ENCODE data around the gene LRRC1.

LRRC1 gene

DNA sequence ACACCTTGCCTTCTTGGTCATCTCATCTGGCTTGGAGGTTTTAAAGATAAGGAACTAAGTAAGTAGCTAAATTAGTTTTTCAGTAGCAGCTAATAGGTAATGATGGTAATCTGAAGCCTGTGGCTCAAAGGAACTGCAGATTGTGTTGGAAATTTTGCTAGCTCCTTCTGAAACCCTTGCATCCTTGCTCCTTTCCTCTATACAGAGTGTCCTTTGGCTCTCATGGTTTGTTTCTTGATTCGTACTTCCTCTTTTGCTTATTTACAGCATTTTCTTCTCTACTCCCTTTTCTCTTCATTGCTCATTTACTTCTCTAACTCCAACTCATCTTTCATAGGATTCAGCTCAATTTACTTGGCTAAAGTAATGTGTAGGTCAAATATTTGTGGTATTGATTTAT is 19.0 kb downstream of the LRRC1 start:
- H3K4me3 ChIP-seq (ENCODE audit: low read depth, low read length): no peak overlapping the region

DNA sequence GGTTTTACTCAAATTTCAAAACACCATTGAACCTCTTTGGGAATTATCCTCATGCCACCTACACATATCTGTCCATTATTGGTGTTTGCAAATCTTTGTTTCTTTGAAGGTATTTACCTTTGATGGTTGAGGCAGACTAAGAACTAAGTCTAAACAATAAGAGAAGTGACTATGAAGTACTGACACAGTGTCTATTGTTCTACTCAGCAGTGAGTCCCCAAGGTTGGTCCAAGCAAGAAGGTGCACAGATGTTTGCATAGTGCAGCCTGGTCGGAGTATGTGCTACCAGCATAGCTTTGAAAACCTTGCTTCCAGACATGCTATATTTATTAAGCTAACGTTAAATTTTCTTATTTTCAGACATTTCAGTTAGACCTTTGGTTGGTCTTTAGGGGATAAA is 19.5 kb downstream of the LRRC1 start:
- no peak overlapping the region for H3K4me3 ChIP-seq (ENCODE audit: low read depth, low read length)

DNA sequence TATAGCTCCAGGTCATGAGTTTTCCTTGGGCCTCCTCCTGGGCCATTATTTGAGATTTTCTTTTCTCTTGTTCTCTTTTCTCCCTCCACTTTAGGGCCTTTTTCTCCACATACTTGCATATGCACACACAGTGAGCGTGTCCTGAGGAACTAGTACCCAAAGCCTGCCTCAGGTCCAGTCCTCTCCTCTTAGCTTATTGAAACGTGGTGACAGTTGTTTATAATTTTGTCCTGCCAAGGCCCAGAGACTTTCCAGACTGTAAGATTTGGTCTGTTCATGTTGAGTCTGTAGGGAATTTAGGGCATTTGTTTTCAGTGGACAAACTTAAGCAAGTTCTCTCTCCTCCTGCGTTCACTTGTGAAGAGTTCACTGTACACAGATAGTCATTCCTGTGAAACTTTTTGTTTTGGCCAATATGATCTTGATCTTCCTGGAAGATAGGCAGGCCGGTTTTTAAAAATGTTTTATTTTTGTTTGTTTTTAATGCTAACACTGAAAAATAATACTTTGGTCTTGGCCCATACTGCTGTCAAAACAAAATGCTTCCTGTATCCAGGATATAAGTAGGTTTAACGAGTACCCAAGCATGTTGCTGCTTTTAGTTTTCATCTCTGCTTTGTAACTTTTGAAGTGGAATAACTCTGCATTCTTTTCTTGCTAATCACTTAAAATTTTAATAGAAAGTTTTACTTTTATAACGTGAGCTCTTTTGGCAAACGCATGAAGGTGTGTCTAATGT is 20.7 kb downstream of the LRRC1 start:
- H3K4me3 ChIP-seq (ENCODE audit: low read depth, low read length): no peak overlapping the region

DNA sequence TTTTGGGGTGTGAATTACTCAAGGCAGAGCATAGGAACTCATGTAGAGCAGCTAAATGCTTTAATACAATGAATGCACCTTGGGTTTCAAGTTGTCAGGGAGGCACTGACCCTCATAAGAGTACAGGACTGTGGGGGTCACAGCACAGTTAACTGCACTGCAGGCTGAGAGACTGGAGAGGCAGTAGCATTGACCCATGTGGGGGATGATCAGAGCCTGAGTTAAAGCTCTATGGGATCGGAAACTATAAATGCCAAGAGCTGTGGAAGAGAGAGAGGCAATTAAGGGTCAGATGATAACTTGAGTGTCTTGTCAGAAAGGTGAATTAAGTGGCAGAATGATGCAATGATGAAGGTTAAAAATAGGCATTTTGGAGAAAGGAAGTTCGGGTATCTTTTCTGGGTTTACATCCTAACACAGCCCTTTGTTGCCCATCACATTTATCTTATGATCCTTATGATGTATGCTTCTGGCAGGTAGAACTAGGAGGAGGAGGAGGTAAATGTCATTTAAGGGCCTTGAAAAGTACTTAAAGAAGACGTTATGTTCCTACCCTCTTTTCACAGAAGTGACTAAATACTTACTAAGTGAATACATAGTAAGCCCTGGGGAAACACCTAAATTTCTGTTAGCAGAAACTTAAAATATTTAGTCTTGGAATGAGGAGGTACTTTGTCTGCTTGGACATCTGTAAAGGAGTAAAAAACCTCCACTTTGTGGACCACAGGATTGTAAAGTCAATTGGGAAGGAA is 24.2 kb downstream of the LRRC1 start:
- H3K4me3 ChIP-seq (ENCODE audit: low read depth, low read length): no peak overlapping the region

DNA sequence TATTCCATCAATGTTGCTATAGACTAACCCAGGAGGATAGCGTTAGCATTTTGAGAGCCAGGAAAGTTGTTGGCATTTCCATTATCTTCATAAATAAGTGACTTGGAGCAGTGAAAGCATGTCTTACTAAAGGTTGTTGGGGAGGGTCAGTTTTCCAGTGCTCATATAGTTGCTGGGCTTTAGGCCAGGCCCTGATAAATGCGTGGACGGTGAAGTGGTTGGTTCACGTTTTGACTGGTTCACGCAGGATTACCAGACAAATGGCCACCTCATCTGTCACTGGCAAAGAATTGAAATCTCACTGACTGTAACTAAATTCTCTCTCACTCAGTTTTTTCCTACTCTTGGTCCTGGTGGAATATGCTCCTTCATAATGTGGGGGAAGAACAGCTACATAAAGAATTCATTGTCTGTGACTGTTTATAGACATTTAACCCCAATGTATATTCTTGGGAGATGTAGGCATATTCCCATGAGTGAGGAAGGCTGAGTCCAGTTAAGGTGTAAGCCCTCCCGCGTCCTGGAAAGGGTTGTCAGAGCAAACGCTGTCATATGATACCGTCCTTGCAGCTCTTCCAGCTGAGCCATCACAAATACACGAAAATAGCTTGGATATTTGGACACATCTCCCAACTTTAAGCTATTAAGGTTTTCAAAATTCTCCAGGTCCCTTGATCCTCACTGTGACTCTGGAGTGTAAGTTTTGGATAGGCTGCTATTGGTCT is 27.8 kb downstream of the LRRC1 start:
- no peak overlapping the region for H3K4me3 ChIP-seq (ENCODE audit: low read depth, low read length)

DNA sequence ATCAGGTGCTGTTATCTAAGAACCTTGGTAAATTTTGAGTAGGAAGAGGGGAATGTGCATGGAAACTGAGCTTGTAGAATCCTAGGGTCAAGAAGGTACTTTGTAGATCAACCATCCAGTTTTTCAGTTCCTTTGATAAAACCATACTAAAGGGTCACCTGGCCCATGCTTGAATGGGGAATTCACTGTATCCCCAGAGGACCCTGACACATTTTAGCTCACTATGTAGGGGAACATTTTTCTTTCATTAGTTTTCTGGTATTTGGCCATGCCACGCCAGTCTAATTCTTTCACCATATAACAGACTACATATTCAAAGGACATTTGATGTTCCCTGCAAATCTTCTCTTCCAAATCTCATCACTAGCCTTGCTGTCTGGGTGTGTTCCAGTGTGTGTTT is 29.9 kb downstream of the LRRC1 start:
- no peak overlapping the region for H3K4me3 ChIP-seq (ENCODE audit: low read depth, low read length)

DNA sequence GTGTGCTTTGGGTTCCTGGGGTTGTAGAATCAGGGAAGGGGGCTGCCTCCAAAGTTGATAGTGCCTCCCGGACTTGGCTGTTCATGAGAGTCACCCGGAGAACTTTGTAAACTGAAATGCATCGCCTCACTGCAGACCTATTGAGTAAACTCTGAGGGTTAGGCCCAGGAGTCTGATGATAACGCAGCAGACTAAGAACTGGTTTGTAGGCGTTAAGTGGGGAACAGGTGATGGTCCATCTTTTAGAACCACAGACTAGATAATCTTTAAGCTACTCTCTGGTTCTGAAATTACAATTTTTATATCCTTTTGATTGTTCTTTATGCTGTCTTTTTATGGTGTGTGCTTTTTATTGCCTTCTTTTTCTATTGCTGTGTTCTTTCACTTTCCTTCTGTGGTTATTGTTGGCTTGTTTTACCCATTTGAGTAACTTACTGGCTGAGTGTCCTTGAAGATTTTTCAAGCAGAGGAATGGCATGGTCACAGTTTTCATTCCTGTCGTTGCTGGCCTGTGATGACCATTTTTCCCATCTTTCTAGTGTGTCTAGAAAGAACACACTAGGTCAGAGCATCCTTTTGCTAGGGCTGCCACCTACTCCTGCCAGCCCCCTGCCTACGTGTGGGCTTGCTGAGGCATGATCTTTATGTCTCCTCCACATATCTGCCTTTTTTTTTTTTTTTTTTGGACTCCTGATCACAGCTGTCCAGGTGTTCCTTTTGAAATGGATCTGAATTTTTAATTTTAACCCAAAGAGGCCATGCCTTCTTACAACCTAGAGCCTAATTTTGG is 30.9 kb downstream of the LRRC1 start:
- H3K4me3 ChIP-seq (ENCODE audit: low read depth, low read length): no peak overlapping the region

DNA sequence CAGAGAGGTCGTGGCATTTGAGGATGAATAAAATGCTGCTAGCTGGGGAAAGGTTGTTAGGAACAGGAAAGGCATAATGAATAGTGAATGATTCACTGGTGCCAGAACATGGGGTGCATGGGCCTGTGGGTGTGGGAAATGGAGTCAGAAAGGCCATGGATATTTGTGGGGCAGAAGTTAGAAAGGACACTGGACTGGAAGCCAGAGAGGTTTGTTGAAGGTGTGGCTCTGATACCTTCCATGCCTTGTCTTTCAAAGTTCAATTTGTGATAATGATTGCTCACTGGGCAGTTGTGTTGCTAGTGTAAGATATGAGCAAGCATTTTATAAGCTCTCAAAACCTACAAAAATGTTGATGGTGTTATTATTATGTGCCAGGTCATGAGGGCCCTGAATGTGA is 32.7 kb downstream of the LRRC1 start:
- H3K4me3 ChIP-seq (ENCODE audit: low read depth, low read length): no peak overlapping the region

DNA sequence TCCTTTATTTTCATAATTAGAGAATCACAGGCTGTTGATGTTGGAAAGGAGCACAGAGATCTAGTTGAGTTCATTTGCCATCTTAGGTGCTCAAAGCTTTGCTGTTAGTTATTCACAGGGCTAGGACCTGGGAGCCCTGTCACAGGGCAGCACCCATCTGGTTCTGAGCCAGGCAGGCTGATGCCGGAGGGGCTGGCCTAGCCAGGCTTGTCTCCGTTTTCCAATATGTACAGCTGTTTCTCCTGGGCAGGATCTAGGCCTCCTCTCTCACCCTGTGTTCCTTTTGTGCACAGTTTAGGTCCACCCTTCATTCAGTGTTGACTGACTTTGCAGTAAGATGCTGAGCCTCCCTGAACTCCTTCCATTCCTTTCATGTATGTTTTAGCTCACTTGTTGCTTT is 33.4 kb downstream of the LRRC1 start:
- no peak overlapping the region for H3K4me3 ChIP-seq (ENCODE audit: low read depth, low read length)

DNA sequence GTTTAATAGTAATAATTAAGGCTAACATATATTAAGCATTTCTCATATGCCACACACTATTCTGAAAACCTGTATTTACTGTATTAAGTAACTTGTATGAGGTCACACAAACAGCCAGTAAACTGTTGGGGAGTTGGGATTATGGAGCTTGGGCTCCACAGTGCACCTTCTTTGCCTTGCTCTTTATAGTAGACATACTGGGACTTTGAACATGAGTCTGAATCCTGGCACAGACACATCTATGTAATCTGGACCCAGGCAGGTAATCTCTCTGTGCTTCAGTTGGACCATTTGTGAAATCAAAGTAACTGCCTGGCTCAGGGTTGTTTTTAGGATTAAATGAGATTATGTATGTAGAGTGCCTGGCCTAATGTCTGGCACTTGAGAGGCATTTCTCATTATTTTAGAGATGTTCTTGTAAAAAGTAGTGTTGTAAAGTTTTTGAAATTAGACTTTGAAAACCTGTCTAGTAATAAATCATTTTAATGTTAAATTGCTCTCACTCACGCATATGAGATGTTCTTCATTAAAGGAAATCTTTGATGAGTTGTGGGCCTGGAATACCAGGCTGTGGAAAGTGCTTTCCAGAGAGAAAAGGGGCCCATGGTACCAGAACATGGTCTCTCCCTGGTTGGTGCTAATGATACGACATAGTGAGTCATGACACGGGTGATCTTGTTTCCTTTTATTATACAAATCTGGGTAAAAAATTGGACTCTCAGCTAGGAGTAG is 34.3 kb downstream of the LRRC1 start:
- no peak overlapping the region for H3K4me3 ChIP-seq (ENCODE audit: low read depth, low read length)

DNA sequence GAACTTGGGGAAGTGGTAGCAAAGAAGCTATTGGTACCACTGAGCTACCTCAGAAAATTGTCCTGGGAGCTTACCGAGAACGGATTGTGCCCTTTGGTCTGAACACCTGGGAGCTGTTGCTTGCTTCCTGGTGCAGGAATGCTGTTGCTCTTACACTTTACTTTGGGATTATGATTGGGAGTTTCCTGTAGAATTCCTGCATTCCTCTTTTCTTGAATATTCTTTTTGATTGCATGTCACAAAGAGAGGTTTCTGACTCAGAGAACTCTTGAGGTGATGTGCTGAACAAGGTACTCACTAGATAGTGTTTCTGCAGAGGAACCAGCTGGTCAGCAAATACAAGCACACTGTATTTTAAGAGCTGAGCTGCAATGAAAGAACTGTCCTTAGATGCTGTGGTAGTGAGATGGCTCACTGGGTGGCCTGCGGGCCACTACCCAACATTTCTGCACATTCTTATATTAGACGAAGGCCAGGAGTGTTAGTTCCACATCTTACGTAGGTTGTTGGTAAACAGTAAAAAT is 35.0 kb downstream of the LRRC1 start:
- H3K4me3 ChIP-seq (ENCODE audit: low read depth, low read length): no peak overlapping the region

DNA sequence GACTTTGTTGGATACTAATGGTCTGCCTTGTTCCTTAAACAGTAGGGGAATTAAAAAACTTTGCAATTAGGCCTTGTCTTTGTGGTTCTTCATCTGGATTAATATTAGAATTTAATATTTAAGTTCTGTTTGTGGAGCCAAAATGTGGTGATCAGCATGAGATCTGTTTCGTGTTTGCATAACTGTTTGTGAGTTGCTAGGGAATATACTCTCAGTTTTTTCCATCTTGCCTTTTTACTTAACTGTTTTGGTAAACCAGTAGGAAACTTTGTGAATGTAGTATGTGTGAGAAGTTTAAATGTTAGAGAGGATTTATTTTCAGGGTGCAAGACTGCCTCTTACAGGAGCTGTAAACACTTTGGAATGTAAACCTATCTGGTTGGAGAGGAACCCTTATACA is 35.6 kb downstream of the LRRC1 start:
- no peak overlapping the region for H3K4me3 ChIP-seq (ENCODE audit: low read depth, low read length)

DNA sequence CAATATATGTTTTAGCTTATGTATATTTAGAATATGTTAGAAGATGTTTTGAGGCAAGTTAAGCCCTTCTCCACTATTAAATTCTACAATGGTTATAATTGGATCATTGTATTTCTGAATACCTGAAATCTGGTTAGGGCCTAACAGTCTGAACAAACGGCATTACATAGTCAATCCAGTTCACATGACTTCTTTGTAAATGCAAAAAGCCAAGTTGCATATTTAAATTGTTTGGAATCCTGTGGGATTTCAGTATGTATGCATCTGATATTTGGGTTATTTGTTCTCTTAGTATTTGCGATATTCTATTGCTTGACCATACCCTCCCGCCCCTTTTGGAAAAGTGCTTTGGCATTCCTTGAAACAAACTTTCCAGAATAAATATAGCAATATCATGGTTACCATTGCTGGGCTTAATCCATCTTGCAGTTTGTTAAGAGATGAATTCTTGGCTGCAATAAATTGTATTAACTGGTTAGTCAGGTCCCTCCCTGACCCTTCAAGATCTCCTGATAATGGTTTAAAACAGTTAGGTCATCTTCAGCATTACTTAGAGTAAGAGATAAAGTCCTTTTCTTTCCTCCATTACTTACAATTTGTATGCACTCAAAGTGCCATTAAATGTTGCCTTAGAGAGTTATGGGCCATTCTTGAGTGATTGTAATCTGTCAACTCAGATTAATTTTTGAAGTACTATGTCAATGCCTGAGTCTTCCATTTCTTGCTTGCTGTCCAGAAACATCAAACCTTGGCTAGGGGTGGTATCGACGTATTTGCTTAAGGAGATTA is 36.5 kb downstream of the LRRC1 start:
- no peak overlapping the region for H3K4me3 ChIP-seq (ENCODE audit: low read depth, low read length)

DNA sequence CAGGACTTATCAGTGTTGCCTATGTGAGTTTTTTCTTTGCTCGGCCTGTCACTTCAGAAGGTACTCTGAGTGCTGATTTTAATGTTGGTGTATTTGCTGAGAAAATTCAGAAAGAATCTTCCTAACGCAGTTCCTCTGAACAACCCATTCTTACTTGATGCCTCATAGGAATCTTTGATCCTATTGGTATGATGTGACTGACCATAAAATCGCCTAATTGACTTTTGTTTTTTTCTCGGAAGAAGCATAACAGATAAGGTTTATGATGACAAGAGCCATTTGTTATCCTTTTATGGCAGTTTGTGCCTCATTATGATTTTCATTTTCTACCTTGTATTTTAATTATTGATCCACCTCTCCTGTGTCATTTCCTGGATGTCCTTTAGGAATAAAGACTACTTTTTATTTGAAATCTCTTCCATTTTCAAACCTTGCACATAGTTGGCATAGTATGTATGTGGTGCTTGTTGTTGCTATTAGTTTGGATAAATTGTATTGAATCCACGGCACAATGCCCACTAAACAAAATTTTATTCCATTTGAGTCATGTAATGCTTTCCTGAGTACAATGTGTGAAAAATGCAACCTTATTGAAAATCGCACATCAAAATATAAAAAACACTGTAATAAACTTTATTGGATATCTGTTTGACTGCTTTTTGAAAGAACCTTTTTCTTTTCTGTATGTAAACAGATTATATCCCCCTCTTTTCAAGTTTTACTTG is 37.3 kb downstream of the LRRC1 start:
- no peak overlapping the region for H3K4me3 ChIP-seq (ENCODE audit: low read depth, low read length)

DNA sequence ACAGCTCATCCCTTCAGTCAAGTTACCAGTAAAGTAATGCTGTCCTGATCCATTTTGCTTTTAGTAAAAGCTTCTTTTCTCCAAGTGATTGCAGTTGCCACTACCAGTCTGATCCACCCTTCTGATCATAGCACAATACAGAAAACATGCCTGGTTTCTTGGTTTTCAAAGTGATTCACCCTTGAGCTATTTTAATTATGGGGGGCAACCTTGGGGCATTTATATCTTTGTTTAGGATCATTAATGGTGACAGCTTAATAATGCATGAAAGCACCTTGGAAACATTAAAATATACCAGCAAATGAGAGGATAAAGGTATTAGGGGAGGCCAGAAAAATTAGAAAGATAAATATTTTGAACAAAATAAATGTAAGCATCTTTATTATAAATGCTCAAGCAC is 38.4 kb downstream of the LRRC1 start:
- no peak overlapping the region for H3K4me3 ChIP-seq (ENCODE audit: low read depth, low read length)

DNA sequence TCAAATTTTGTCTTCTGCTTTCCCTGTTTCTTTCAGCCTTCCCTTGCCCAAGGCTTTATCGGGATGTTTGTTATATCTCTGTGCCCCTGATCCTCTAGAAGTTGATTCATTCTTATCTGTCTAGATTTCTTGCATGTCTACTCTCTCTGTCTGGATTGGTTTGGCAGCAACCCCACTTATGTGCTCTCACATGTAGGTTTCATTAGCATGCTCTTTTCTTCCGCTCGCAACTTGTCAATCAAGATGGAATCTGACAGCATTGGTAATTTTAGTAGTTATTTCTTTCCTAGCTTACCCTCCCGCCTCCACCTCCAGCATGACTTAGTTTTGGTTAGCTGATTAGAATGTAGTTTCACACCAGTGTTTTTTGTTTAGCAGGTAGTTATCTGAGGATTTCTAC is 39.3 kb downstream of the LRRC1 start:
- no peak overlapping the region for H3K4me3 ChIP-seq (ENCODE audit: low read depth, low read length)

DNA sequence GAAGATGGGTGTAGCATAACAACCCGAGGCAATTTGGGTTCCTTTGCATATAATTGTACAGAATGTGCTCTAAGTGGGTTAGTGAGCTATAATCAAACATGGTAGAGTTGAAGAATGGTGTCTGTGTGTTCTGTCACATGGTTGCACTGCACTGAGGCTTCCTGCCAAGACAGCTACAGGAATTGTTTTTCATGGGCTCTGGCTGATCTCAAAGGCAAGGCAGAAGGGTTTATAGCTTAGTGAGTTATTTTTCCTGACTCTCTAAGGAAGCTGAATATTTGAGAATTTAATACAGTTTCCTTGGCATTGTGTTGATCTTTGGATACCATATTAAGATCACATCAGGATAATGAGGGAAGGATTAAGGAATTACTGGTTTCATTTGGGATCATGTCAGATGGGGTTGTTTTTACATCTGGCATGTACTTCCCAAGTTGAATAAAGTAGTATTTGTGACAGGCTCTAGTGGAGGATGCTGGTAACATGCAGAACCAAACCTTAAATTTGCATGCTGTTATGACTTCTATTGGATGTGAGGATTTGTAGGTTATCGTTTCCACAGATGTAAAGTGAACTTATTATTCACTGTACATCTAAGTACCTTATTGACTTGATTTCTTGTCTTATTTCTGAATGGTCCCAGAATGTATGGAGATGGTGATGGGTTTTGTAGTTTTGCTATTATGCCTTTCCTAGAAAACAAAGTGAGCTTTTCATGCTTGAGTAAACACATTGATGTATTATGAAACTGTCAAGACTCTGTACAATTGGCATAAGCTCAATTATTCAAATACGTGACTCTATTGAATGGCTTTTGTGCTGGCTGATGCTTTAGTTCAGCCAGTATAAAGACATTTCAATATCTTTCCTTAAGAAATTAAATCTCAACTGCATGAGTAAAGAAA is 43.3 kb downstream of the LRRC1 start:
- H3K4me3 ChIP-seq (ENCODE audit: low read depth, low read length): no peak overlapping the region

DNA sequence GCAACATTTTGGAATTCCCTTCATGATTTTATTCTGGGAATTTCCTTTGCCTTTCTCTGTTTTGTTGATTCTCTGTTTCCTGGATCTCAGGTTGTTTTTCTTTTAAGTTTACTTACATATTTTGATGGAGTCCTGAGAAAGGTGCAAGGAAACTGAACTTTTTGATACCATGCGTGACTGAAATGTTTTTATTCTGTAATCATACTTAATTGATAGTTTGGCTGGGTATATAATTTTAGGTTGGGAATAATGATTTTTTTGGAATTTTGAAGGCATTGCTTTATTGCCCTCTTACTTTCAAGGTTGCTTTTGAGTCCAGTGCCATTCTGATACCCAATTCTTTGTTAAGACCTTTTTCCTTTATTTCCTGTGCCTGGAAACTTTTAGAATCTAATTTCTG is 45.2 kb downstream of the LRRC1 start:
- no peak overlapping the region for H3K4me3 ChIP-seq (ENCODE audit: low read depth, low read length)
